AG09309 (cell line): ENCODE data around the gene ASCL5.
"Not testable (repeated sequence)": the region's sequence is repeated elsewhere in the genome, so short reads cannot be mapped to it uniquely, and the experiment has no call there.

ENCODE experiments used
- DNase-seq: peaks from one replicate; pipeline ENCODE4 v3.0.0-alpha.2; 2010; ENCODE audit warnings: low read depth
- H3K4me3 ChIP-seq: 2 replicates; pipeline ENCODE4 v1.5.1; 2011; ENCODE audit warnings: mild to moderate bottlenecking, low read depth, low read length, moderate library complexity; ENCODE audit not compliant: control insufficient read depth
- TF ChIP-seq, protein P1 (sequence below): IDR thresholded peaks from 2 replicates; pipeline ENCODE4 v1.5.1; 2011; ENCODE audit warnings: mild to moderate bottlenecking, low read depth, low read length, inconsistent platforms; ENCODE audit not compliant: insufficient read depth, control insufficient read depth; ENCODE audit errors: missing control alignments

The ASCL5 gene

DNA sequence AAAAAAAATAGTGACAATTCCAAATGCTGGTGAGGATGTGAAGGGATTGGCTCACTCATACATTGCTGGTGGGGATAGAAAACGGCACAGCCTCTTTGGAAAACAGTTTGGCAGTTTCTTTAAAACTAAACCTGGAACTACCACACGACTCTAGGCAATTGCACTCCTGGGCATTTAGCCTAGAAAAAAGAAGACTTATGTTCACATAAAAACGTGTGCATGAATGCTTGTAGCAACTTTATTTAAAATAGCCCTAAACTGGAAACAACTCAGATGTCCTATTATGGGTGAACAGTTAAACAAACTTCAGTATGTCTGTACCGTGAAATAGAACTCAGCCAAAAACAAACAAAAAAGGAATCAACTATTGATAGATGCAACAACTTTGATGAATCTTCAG lies 36.7 kb upstream of the ASCL5 start:
- no peak overlapping the region for H3K4me3 ChIP-seq
- TF ChIP-seq, protein P1, sequence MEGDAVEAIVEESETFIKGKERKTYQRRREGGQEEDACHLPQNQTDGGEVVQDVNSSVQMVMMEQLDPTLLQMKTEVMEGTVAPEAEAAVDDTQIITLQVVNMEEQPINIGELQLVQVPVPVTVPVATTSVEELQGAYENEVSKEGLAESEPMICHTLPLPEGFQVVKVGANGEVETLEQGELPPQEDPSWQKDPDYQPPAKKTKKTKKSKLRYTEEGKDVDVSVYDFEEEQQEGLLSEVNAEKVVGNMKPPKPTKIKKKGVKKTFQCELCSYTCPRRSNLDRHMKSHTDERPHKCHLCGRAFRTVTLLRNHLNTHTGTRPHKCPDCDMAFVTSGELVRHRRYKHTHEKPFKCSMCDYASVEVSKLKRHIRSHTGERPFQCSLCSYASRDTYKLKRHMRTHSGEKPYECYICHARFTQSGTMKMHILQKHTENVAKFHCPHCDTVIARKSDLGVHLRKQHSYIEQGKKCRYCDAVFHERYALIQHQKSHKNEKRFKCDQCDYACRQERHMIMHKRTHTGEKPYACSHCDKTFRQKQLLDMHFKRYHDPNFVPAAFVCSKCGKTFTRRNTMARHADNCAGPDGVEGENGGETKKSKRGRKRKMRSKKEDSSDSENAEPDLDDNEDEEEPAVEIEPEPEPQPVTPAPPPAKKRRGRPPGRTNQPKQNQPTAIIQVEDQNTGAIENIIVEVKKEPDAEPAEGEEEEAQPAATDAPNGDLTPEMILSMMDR, result no peak
- no peak for DNase-seq

DNA sequence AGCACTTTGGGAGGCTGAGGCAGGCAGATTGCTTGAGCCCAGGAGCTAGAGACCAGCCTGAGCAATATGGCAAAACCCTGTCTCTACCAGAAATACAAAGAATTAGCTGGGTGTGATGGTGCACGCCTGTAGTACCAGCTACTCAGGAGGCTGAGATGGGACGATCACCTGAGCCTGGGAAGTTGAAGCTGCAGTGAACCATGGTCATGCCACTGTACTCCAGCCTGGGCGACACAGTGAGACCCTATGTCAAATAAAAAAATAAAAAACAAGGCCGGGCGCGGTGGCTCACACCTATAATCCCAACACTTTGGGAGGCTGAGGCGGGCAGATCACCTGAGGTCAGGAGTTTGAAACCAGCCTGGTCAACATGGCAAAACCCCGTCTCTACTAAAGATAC lies 36.1 kb upstream of the ASCL5 start:
- H3K4me3 ChIP-seq, DNase-seq: not testable (repeated sequence)

GRCh38 chr1:201157949-201158348 lies 31.0 kb upstream of the ASCL5 start:
- DNase-seq, result no peak
- no peak overlapping the region for H3K4me3 ChIP-seq
- TF ChIP-seq, protein P1, result no peak

GRCh38 chr1:201156819-201157218 lies 29.8 kb upstream of the ASCL5 start:
- no peak for DNase-seq
- TF ChIP-seq, protein P1, result no peak
- H3K4me3 ChIP-seq, result no peak overlapping the region

DNA sequence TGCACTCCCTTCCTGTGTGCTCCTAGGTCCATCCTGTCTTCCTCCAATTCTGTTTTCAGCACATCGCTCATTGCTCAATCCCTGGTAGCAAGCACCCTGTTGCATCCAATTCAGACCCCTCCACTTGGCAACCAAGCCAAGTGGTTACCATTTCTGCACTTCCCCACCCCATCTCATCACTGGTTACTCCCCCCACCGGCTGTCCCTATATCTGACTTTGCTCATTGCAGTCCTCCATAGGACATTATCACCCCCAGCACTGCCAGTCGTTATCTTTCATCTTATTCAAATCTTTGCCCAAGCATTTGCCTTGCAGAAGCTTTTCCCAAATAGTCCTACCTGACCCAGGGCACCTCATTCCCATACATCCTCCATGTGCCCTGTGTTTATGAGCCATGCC lies 29.4 kb upstream of the ASCL5 start:
- TF ChIP-seq, protein P1, result no peak
- H3K4me3 ChIP-seq, result no peak overlapping the region

GRCh38 chr1:201155354-201155753 lies 28.4 kb upstream of the ASCL5 start:
- no peak overlapping the region for H3K4me3 ChIP-seq
- TF ChIP-seq, protein P1, result no peak
- no peak for DNase-seq

More for the DNA sequence above, 29.4 kb upstream of the ASCL5 start:
- DNase-seq, result no peak

DNA sequence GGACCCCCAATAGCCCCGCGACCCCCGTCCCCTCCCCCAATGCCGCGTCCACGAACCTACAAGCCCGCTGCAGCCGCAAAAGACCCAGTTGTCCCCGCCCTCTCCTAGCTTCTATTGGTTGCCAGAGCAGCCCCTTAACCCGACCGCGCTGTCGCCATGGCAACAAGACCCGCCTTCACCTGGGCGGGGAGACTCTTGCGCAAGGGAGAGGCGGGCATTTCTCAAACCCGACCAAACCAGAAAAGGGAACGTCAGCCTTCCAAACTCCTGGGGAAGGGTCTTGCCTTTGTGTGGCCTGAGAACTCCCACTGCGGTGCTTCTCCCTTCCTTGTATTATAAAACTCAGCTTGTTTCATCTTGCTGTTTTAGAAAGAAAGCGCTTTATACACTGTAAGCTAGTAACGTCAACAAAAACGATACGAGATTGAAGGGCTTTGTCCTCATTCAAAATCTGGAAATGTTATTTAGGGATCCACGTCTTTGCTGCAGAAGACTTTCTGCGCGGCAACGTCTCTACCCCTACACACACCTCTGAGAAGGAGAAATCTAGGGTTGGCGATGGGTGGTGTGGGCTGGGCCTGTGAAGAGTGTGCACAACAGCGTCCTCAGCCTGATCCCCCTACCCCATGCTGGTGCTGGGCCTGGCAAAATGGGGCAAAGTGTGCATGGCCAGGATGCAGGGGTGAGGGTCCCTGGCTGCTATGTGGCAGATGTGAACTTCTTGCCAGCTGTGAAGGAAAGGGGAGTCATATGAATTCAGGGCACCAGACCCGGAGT lies 27.6 kb upstream of the ASCL5 start, which contains the start of gene TMEM9:
TMEM9 (minus strand) TSS at position 86 of the 777 bp plus-strand sequence. CDS start 551 bp downstream, outside the sequence.
- H3K4me3 ChIP-seq, result peak within 1 kb of the TSS; percentile 87
- TF ChIP-seq, protein P1, result no peak

More for the DNA sequence above, 27.6 kb upstream of the ASCL5 start, which contains the start of gene TMEM9:
- DNase-seq, result peak; percentile 67
